HG03196 (cell line): ENCODE results near the gene TRMT2A.

Source experiments
- ATAC-seq: cut with Tn5 transposase; IDR thresholded peaks from one replicate; pipeline ENCODE4 v1.9.1; 2021; ENCODE audit not compliant: unreplicated experiment

TRMT2A gene

GRCh38 chr22:20065896-20066616 lies 51.0 kb downstream of the TRMT2A start:
- no peak for ATAC-seq

GRCh38 chr22:20064545-20065262 lies 52.3 kb downstream of the TRMT2A start:
- ATAC-seq, result no peak

- no peak for ATAC-seq
These were observed 52.9 kb downstream of the TRMT2A start for GRCh38 chr22:20064140-20064480.

- ATAC-seq, result no peak
These were observed 53.5 kb downstream of the TRMT2A start for GRCh38 chr22:20063271-20064139.

GRCh38 chr22:20062766-20063083 lies 54.3 kb downstream of the TRMT2A start:
- no peak for ATAC-seq

- no peak for ATAC-seq
These were observed 54.8 kb downstream of the TRMT2A start for GRCh38 chr22:20062043-20062765.
